GM18867 (cell line): ENCODE results near the gene RBM12.

ENCODE experiments used
- ATAC-seq: cut with Tn5 transposase; IDR thresholded peaks from one replicate; pipeline ENCODE4 v1.9.1; 2021; ENCODE audit warnings: mild to moderate bottlenecking, moderate library complexity; ENCODE audit not compliant: unreplicated experiment

RBM12 gene

DNA sequence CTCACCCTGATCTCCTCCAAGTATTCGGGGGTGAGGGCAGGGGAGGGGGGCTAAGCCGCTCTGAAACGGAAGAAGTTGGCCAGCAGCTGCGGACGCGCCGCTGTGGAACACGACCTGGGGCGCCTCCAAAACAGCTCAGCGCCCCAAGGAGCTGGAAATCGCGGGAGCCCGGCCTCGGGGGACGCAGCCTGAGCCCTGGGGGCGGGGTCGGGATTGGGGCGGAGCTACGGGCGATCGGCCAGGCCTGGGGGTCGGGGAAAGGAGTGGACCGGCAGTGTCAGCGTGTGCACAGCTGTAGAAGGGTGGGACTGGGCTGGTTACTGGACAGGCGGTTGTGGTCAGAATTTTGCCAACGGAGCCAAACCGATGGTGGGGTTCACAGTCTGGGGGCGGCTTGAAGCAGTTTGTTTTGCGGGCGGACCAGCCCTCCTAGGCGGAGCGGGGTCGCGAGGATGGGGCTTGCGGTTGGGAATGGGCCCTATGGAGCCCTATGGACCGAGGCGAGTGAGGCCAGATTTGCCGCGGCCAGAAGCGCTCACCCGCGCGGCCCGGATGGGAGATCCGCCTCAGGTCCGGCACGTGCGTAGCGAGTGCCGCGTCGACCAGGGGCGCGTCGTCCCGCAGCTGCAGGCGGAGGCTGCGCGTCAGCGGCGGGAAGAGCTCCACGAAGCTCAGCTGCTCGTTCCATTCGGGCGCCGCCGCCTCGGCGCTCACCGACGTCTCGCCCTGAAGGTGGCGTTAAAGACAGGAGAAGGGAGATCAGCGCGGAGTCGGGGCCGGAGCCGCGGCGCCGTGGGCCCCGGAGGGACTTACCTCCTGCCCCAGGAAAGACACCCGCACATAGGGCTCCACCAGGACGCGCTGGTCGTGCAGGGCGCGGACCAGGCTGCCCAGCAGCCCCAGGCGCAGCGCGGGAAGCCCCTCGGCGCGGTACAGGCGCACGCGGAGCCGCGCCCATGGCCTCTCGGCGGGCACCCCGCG, 63.4 kb downstream of the RBM12 start:
- ATAC-seq = peak; percentile 46

DNA sequence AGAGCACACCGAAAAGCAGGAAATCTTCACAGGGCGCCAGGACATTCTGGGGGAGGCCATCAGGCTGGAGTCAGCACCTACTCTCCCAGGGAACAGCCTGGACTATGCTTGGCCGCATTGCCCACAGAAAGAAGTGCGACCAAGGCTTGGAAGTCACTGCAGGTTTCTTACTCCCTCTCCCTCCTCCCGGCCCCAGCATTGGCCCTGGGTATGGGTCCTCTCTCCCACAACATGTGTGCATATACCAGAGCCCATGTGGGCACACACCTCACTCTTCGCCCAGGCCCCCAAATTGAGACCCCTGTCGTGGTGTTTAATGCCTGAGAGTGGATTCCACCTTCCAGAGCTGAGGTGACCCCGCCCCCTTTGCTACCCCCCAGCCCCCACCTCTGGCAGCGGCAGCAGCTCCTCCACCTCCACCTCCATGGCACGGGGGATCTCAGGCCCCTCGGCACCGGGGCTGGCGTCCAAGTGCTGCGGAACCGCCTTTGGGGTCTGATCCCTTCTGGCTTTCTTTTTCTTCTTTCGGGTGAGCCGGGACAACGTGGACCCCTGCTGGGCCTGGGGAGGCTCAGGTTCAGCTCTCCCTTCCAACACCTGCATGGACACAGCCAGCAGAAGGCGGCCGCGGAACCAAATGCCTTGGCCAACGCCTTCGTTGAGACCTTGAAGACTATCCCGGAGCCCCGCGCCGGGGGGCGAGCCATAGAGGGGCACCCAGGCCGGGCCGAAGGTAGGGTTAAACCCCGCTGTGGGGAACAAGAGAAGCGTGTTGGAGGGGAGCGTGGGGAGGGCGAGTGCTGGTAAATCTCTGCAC, 64.3 kb downstream of the RBM12 start:
- no peak for ATAC-seq

DNA sequence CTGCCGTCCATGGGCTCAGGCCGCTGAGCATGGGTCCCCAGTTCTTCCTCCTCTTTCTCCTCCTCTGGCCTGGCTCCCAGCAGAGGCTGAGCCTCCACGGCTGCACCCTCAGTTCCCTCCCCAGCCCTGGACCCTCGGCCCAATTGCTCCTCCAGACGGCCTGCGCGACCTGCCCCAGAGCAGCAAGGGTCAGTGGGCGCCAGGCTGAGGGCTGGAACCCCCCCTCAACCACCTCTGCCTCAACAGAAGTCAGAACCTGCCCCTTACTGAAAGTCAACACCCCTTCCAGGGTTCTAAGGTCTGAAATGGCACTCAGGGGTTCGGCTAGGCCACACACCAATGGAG, 65.0 kb downstream of the RBM12 start:
- ATAC-seq = no peak
